ENCODE data around the gene ABCB9. TPM values are rescaled to one million over a fixed set of nuclear protein-coding genes. Genes with fewer than 3 reads are reported as not detected.

Gene ABCB9
- total RNA-seq, 1 experiment from 2014 or later: 4.6 TPM

DNA sequence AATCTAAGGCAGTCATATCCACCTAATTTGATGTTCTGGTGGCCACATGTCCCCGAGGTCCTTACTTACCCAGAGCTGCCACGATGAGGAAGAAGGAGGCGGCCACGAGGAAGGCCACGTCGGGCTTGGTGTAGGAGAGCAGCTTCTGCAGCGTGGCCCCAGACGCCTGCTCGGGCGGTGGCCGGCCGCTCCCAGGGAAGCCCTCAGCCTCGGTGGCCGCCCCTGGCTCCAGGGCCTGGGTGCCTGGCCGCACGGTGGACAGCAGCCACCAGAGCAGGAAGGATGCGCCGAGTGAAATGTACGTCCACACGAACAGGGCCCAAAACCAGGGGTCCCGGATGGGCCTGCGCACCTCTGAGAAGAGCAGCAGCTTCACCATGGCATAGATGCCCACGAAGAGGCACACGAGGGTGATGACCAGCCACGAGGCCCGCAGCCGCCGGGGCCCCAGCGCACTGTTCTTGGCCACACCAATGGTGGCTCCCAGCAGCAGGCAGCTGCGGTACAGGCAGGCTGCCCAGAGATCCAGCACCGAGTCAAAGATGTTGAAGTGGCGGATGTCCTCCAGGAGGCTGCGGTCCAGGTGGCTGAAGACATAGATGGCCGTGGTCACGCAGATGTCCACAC is 6.6 kb downstream of the ABCB9 start:
- Histone ChIP-seq H2BK15ac (ENCODE audit: low read depth, low read length) (no peak overlapping the region), H2BK5ac (ENCODE audit: insufficient read length, low read length) (no peak overlapping the region), H3K27me3 (ENCODE audit: insufficient read depth, low read length) (no peaks in the 10 kb centered on the region), H4K8ac (replicated peaks; ENCODE audit: insufficient read length, low read depth, low read length) (no peak overlapping the region), H3K79me2 (ENCODE audit: insufficient read depth, low read length) (no peaks in the 10 kb centered on the region), H3K18ac (ENCODE audit: insufficient read length, low read depth, low read length) (no peak overlapping the region), H2BK12ac (ENCODE audit: insufficient read length, low read depth, low read length) (no peak overlapping the region), H3T11ph (ENCODE audit: low read length) (no peak overlapping the region), H3K14ac (ENCODE audit: insufficient read depth, low read length) (no peak overlapping the region), H3K23me2 (ENCODE audit: insufficient read length, low read depth, low read length, poor library complexity, severe bottlenecking) (no peaks in the 10 kb centered on the region), H2BK120ac (ENCODE audit: low read depth, low read length, poor library complexity, severe bottlenecking) (no peak overlapping the region), H3K56ac (ENCODE audit: insufficient read length, low read depth, low read length) (no peak overlapping the region), H4K5ac (ENCODE audit: insufficient read length, low read depth, low read length) (no peak overlapping the region), H4K91ac (ENCODE audit: insufficient read length, low read depth, low read length) (no peak overlapping the region), H3K79me1 (ENCODE audit: insufficient read depth, low read depth, low read length, poor library complexity, severe bottlenecking) (no peaks in the 10 kb centered on the region), H3K4me2 (ENCODE audit: insufficient read depth, insufficient read length, low read length) (no peak overlapping the region), H2BK20ac (ENCODE audit: low read depth, low read length, poor library complexity, severe bottlenecking) (no peak overlapping the region), H3K23ac (ENCODE audit: insufficient read length, low read depth, low read length) (no peak overlapping the region), H3K27ac (ENCODE audit: insufficient read length, low read depth, low read length) (no peak overlapping the region), H4K20me1 (ENCODE audit: control insufficient read depth, insufficient read depth, insufficient read length) (no peaks in the 10 kb centered on the region), H3K4me1 (ENCODE audit: insufficient read depth, low read length) (no peaks in the 10 kb centered on the region), H3K9me3 (ENCODE audit: control insufficient read depth, low read depth, low read length) (no peaks in the 10 kb centered on the region), H2AFZ (ENCODE audit: low read length) (no peak overlapping the region), H2AK5ac (ENCODE audit: insufficient read length, low read length) (no peak overlapping the region), H3K9ac (ENCODE audit: extremely low read depth, insufficient read length, low read length) (no peak overlapping the region), H3K4ac (ENCODE audit: low read depth, low read length) (no peak overlapping the region)
- DNase-seq: no peak
- peaks cover 0 to 8% of the 10 kb centered on the region in 2 experiments; a peak in 3 of 4 replicates for H3K4me1 Mint-ChIP-seq
- 0 out of 7 replicates have a peak, but pooled peaks cover 0 to 2% (median 0%) of the 10 kb centered on the region in 3 experiments for H3K36me3 Mint-ChIP-seq (ENCODE audit: insufficient read depth in 1 of 3, low read depth in 3 of 3)
- H3K27ac Mint-ChIP-seq: no peak overlapping the region
- no peaks in the 10 kb centered on the region for H3K9me3 Mint-ChIP-seq
- TF ChIP-seq, protein P1, sequence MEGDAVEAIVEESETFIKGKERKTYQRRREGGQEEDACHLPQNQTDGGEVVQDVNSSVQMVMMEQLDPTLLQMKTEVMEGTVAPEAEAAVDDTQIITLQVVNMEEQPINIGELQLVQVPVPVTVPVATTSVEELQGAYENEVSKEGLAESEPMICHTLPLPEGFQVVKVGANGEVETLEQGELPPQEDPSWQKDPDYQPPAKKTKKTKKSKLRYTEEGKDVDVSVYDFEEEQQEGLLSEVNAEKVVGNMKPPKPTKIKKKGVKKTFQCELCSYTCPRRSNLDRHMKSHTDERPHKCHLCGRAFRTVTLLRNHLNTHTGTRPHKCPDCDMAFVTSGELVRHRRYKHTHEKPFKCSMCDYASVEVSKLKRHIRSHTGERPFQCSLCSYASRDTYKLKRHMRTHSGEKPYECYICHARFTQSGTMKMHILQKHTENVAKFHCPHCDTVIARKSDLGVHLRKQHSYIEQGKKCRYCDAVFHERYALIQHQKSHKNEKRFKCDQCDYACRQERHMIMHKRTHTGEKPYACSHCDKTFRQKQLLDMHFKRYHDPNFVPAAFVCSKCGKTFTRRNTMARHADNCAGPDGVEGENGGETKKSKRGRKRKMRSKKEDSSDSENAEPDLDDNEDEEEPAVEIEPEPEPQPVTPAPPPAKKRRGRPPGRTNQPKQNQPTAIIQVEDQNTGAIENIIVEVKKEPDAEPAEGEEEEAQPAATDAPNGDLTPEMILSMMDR (conservative IDR thresholded peaks at IDR 0.05): no peak
- no peak overlapping the region for H3K4me3 Mint-ChIP-seq
- H3K27me3 Mint-ChIP-seq (ENCODE audit: low read depth): peaks cover 12% of the 10 kb centered on the region
- no CpG with 5 or more reads among the region's 35 CpGs for WGBS (ENCODE audit: extremely low coverage, insufficient read length, low lambda C conversion rate)
